Esophagus muscularis mucosa (tissue), 4 donors: ENCODE results near the gene EPGN.

Experiments
- CTCF ChIP-seq, 3 experiments: fragments of 200-600 bp in 2 of 3; fragments of 450-650 bp in 1 of 3; sonication (generic) in 2 of 3; IDR thresholded peaks; one replicate each; pipeline ENCODE4 v1.5.1; 2017 to 2019; ENCODE audit warnings: antibody characterized with exemption in 3 of 3, mild to moderate bottlenecking in 2 of 3, moderate library complexity in 1 of 3
- EP300 ChIP-seq: sonication (generic); formaldehyde crosslinking; IDR thresholded peaks from one replicate; pipeline ENCODE4 v1.6.1; 2017; ENCODE audit warnings: antibody characterized with exemption
- POLR2A ChIP-seq: fragments of 450-650 bp; IDR thresholded peaks from one replicate; pipeline ENCODE4 v1.6.1; 2017; ENCODE audit warnings: antibody characterized with exemption, moderate library complexity, mild to moderate bottlenecking, low read depth
- POLR2AphosphoS5 ChIP-seq, 2 donors: sonication (generic); formaldehyde crosslinking; IDR thresholded peaks; one replicate each; pipeline ENCODE4 v1.6.1; 2017; ENCODE audit warnings: antibody characterized with exemption in 2 of 2

GRCh38 chr4:74314329-74314728 lies 6.1 kb downstream of the EPGN start:
- TF ChIP-seq CTCF (IDR thresholded peaks at IDR 0.05) (no peak), POLR2A (no peak), POLR2AphosphoS5 (IDR thresholded peaks at IDR 0.05) (no peak), EP300 (no peak)
